Testis (tissue), 2 donors: Measurements from ENCODE around the gene ZPBP2.

ENCODE experiments used
- POLR2A ChIP-seq: fragments of 450-650 bp; IDR thresholded peaks from one replicate; pipeline ENCODE4 v1.6.1; 2017; ENCODE audit warnings: antibody characterized with exemption, mild to moderate bottlenecking, moderate library complexity
- TF ChIP-seq, protein P1 (sequence below), 3 experiments: fragments of 450-650 bp in 2 of 3; fragments of 200-600 bp in 1 of 3; sonication (generic) in 1 of 3; IDR thresholded peaks; one replicate each; pipeline ENCODE4 v1.5.1; 2016 to 2019; ENCODE audit warnings: antibody characterized with exemption in 3 of 3, mild to moderate bottlenecking in 2 of 3, moderate library complexity in 1 of 3

DNA sequence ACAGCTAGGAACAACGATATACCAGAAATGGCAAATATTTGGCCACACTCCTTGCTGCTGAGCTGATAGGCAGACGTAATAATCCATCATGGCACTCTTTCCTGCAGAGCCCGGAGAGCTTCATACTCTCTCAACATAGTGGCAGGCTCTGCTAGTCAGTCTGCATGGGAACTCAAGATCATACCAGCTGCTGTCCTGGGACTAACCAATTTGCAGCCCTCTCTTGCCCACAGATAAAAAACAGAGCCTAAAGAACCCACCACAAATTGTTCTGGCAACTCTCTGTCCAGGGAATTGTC is 36.9 kb downstream of the ZPBP2 start:
- TF ChIP-seq, protein P1, sequence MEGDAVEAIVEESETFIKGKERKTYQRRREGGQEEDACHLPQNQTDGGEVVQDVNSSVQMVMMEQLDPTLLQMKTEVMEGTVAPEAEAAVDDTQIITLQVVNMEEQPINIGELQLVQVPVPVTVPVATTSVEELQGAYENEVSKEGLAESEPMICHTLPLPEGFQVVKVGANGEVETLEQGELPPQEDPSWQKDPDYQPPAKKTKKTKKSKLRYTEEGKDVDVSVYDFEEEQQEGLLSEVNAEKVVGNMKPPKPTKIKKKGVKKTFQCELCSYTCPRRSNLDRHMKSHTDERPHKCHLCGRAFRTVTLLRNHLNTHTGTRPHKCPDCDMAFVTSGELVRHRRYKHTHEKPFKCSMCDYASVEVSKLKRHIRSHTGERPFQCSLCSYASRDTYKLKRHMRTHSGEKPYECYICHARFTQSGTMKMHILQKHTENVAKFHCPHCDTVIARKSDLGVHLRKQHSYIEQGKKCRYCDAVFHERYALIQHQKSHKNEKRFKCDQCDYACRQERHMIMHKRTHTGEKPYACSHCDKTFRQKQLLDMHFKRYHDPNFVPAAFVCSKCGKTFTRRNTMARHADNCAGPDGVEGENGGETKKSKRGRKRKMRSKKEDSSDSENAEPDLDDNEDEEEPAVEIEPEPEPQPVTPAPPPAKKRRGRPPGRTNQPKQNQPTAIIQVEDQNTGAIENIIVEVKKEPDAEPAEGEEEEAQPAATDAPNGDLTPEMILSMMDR (IDR thresholded peaks at IDR 0.05), result no peak
- TF ChIP-seq POLR2A, result no peak
